ENCODE data around the gene LMNA.

The LMNA gene

DNA sequence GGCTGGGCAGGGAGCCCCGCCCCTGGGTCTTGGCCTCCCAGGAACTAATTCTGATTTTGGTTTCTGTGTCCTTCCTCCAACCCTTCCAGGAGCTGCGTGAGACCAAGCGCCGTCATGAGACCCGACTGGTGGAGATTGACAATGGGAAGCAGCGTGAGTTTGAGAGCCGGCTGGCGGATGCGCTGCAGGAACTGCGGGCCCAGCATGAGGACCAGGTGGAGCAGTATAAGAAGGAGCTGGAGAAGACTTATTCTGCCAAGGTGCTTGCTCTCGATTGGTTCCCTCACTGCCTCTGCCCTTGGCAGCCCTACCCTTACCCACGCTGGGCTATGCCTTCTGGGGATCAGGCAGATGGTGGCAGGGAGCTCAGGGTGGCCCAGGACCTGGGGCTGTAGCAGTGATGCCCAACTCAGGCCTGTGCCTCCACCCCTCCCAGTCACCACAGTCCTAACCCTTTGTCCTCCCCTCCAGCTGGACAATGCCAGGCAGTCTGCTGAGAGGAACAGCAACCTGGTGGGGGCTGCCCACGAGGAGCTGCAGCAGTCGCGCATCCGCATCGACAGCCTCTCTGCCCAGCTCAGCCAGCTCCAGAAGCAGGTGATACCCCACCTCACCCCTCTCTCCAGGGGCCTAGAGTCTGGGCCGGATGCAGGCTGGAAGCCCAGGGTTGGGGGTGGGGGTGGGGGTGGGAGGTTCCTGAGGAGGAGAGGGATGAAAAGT is 20.4 kb downstream of the LMNA start:
- H3K27ac ChIP-seq = no peak overlapping the region
- TF ChIP-seq, protein P1, sequence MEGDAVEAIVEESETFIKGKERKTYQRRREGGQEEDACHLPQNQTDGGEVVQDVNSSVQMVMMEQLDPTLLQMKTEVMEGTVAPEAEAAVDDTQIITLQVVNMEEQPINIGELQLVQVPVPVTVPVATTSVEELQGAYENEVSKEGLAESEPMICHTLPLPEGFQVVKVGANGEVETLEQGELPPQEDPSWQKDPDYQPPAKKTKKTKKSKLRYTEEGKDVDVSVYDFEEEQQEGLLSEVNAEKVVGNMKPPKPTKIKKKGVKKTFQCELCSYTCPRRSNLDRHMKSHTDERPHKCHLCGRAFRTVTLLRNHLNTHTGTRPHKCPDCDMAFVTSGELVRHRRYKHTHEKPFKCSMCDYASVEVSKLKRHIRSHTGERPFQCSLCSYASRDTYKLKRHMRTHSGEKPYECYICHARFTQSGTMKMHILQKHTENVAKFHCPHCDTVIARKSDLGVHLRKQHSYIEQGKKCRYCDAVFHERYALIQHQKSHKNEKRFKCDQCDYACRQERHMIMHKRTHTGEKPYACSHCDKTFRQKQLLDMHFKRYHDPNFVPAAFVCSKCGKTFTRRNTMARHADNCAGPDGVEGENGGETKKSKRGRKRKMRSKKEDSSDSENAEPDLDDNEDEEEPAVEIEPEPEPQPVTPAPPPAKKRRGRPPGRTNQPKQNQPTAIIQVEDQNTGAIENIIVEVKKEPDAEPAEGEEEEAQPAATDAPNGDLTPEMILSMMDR (conservative IDR thresholded peaks at IDR 0.05) = no peak
- no peak for TF ChIP-seq ZFX (IDR thresholded peaks at IDR 0.05)

DNA sequence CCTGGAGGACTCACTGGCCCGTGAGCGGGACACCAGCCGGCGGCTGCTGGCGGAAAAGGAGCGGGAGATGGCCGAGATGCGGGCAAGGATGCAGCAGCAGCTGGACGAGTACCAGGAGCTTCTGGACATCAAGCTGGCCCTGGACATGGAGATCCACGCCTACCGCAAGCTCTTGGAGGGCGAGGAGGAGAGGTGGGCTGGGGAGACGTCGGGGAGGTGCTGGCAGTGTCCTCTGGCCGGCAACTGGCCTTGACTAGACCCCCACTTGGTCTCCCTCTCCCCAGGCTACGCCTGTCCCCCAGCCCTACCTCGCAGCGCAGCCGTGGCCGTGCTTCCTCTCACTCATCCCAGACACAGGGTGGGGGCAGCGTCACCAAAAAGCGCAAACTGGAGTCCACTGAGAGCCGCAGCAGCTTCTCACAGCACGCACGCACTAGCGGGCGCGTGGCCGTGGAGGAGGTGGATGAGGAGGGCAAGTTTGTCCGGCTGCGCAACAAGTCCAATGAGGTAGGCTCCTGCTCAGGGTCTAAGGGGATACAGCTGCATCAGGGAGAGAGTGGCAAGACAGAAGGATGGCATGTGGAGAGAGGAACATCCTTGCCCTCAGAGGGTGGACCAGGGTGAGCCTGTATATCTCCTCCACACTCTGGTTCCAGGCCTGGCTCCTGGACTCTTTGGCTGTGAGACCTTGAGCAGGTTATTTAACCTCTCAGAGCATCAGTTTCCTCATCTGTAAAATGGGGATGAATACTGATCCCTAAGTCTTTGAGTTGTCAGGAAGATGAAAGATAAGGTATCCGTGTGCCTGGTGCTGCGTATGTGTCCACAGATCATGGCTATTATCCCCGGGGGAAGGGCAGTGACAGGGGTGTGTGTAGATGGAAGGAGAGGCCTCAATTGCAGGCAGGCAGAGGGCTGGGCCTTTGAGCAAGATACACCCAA is 21.7 kb downstream of the LMNA start:
- TF ChIP-seq ZFX (IDR thresholded peaks at IDR 0.05) = no peak
- TF ChIP-seq, protein P1 (conservative IDR thresholded peaks at IDR 0.05) = no peak
- no peak overlapping the region for H3K27ac ChIP-seq

DNA sequence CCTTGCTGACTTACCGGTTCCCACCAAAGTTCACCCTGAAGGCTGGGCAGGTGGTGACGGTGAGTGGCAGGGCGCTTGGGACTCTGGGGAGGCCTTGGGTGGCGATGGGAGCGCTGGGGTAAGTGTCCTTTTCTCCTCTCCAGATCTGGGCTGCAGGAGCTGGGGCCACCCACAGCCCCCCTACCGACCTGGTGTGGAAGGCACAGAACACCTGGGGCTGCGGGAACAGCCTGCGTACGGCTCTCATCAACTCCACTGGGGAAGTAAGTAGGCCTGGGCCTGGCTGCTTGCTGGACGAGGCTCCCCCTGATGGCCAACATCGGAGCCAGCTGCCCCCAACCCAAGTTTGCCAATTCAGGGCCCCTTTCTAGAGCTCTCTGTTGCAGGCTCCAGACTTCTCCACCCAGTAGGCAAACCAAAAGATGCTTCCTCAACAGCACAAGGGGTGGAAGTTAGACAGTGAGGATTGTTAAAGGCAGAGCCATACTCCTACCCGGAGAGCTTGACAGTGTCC is 22.5 kb downstream of the LMNA start:
- no peak overlapping the region for H3K27ac ChIP-seq
- TF ChIP-seq, protein P1 (conservative IDR thresholded peaks at IDR 0.05) = no peak
- no peak for TF ChIP-seq ZFX (IDR thresholded peaks at IDR 0.05)

DNA sequence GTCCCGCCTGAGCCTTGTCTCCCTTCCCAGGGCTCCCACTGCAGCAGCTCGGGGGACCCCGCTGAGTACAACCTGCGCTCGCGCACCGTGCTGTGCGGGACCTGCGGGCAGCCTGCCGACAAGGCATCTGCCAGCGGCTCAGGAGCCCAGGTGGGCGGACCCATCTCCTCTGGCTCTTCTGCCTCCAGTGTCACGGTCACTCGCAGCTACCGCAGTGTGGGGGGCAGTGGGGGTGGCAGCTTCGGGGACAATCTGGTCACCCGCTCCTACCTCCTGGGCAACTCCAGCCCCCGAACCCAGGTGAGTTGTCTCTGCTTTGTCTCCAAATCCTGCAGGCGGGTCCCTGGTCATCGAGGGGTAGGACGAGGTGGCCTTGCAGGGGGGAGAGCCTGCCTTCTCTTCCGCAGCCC is 24.0 kb downstream of the LMNA start:
- TF ChIP-seq ZFX (IDR thresholded peaks at IDR 0.05) = no peak
- TF ChIP-seq, protein P1 (conservative IDR thresholded peaks at IDR 0.05) = no peak
- no peak overlapping the region for H3K27ac ChIP-seq

DNA sequence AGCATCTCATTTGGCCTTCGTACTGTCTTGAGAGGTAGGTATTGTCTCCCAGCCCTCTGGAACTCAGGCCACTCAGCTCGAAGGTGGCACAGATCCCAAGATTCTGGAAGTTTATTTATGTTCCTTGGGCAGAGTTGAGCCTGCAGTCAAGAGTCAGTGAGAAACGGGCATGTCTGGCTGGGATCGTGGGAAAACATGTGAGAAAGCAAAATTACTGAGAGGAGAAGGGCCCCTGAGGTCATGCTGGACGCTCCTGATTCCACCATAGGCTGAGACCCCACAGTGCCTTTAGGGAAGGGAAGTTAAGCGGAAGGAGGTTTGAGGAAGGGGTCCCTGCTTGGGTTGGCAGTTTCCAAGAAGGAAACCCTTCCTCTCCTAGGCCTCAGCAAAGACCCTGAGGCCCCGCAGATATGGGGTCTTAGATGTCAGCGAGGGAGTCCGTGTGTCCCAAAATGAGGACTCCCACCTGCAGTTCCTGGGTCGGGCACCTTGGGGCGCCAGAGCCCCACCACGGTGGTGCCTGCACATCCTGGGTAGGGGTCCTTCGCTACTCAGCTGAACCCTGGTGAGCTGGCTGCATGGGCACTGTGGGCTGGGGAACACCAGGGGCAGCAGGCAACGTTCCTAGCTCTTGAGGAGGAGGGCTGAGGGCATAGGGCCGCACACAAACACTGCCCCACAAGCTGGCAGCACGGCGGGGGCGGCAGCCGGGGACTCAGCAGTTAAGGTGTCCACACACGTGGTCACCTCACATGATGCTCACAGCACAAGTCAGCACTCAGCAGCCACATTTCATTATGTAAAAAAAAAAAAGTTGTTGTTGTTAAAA is 26.6 kb downstream of the LMNA start:
- no peak overlapping the region for H3K27ac ChIP-seq
- no peak for TF ChIP-seq ZFX (IDR thresholded peaks at IDR 0.05)
- TF ChIP-seq, protein P1 (conservative IDR thresholded peaks at IDR 0.05) = peak; percentile 70

DNA sequence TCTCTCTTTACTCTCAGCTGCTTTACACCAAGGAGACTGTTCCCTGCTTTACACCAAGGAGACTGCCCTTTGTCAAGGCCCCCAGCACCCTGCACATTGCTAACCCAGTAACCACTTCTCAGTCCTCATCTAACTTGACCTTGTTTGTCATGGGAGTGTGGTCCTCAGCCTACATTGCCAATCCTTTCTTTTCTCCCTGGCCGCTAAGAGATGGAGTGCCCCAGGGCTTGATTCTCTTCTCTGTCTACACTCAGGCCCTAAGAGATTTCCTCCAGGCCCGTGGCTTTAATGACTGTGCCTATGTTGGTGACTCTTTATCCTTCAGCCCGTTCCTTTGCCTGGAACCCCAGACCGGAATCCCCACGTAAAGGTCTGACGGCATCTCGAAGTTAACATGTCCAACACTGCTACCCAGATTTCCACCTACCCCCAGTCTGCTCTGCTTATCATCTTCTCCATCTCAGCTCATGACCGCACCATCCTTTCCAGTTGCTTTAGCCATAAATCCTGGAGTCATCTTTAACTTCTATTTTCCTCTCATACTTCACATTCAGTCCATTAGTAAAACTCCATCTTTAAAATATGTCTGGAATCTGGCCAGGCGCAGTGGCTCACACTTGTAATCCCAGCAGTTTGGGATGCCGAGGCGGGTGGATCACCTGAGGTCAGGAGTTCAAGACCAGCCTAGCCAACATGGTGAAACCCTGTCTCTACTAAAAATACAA is 29.4 kb downstream of the LMNA start:
- TF ChIP-seq ZFX (IDR thresholded peaks at IDR 0.05) = no peak
- TF ChIP-seq, protein P1 (conservative IDR thresholded peaks at IDR 0.05) = no peak
- no peak overlapping the region for H3K27ac ChIP-seq

All from C4-2B (cell line).